HG02642 (cell line): ENCODE results near the gene TRIM4.
"Not testable (repeated sequence)": the region's sequence is repeated elsewhere in the genome, so short reads cannot be mapped to it uniquely, and the experiment has no call there.

Experiments used
- ATAC-seq: cut with Tn5 transposase; IDR thresholded peaks from one replicate; pipeline ENCODE4 v1.9.1; 2021; ENCODE audit warnings: mild to moderate bottlenecking; ENCODE audit not compliant: unreplicated experiment, poor library complexity

Gene TRIM4

GRCh38 chr7:99920149-99920548, 819 bp upstream of the TRIM4 start:
- ATAC-seq: no peak

GRCh38 chr7:99919814-99920112, 433 bp upstream of the TRIM4 start:
- ATAC-seq: no peak

- no peak for ATAC-seq
These were observed 8.4 kb downstream of the TRIM4 start for GRCh38 chr7:99910976-99911375.

- no peak for ATAC-seq
These were observed 17.7 kb downstream of the TRIM4 start for GRCh38 chr7:99901581-99901980.

GRCh38 chr7:99899830-99900519, 19.4 kb downstream of the TRIM4 start:
- ATAC-seq: no peak

- no peak for ATAC-seq
These were observed 20.5 kb downstream of the TRIM4 start for GRCh38 chr7:99898836-99899235.

GRCh38 chr7:99898023-99898357, 21.3 kb downstream of the TRIM4 start:
- no peak for ATAC-seq

- ATAC-seq: no peak
These were observed 21.9 kb downstream of the TRIM4 start for GRCh38 chr7:99897322-99898022.

GRCh38 chr7:99894738-99895137, 24.6 kb downstream of the TRIM4 start:
- no peak for ATAC-seq

GRCh38 chr7:99893280-99893679, 26.1 kb downstream of the TRIM4 start:
- no peak for ATAC-seq

GRCh38 chr7:99890348-99890747, 29.0 kb downstream of the TRIM4 start:
- ATAC-seq: not testable (repeated sequence)

- ATAC-seq: not testable (repeated sequence)
These were observed 31.0 kb downstream of the TRIM4 start for GRCh38 chr7:99888366-99888765.

GRCh38 chr7:99881370-99881769, 38.0 kb downstream of the TRIM4 start:
- no peak for ATAC-seq

- no peak for ATAC-seq
These were observed 42.4 kb downstream of the TRIM4 start, which contains the start of gene OR2AE1 for GRCh38 chr7:99876933-99877332. OR2AE1 (minus strand) TSS chr7:99877033; CDS start chr7:99877033, 0 bp downstream.

- no peak for ATAC-seq
These were observed 42.8 kb downstream of the TRIM4 start for GRCh38 chr7:99876491-99876890.

- ATAC-seq: no peak
These were observed 51.1 kb downstream of the TRIM4 start for GRCh38 chr7:99868246-99868645.

- not testable (repeated sequence) for ATAC-seq
These were observed 51.9 kb downstream of the TRIM4 start for GRCh38 chr7:99867477-99867876.

- no peak for ATAC-seq
These were observed 55.4 kb downstream of the TRIM4 start for GRCh38 chr7:99863847-99864440.

- ATAC-seq: no peak
These were observed 58.8 kb downstream of the TRIM4 start for GRCh38 chr7:99860281-99861127.

- ATAC-seq: no peak
These were observed 64.1 kb downstream of the TRIM4 start for GRCh38 chr7:99855236-99855635.
